OCI-LY1 (cell line): Measurements from ENCODE around the gene CADM1.

ENCODE experiments used
- CTCF ChIP-seq: fragments of 200-600 bp; sonication (generic), shearing (Covaris generic); IDR thresholded peaks from 2 replicates; pipeline ENCODE4 v1.5.1; 2017; ENCODE audit warnings: mild to moderate bottlenecking, antibody characterized with exemption, low read length, moderate library complexity, mixed read lengths
- EZH2 ChIP-seq: fragments of 200-600 bp; sonication (generic), shearing (Covaris generic); IDR thresholded peaks from 2 replicates; pipeline ENCODE4 v1.8.0; 2017; ENCODE audit warnings: borderline replicate concordance, mixed run types, mild to moderate bottlenecking, antibody characterized with exemption, low read length, moderate library complexity, mixed read lengths

GRCh38 chr11:115222218-115222862 lies 281.9 kb downstream of the CADM1 start:
- TF ChIP-seq CTCF = no peak
- TF ChIP-seq EZH2 = no peak
